GM19455 (cell line): ENCODE measurements around the gene TP53BP2.
"Not testable (repeated sequence)": the region's sequence is repeated elsewhere in the genome, so short reads cannot be mapped to it uniquely, and the experiment has no call there.

Experiments
- ATAC-seq: cut with Tn5 transposase; IDR thresholded peaks from one replicate; pipeline ENCODE4 v1.9.1; 2021; ENCODE audit not compliant: unreplicated experiment

Gene TP53BP2

DNA sequence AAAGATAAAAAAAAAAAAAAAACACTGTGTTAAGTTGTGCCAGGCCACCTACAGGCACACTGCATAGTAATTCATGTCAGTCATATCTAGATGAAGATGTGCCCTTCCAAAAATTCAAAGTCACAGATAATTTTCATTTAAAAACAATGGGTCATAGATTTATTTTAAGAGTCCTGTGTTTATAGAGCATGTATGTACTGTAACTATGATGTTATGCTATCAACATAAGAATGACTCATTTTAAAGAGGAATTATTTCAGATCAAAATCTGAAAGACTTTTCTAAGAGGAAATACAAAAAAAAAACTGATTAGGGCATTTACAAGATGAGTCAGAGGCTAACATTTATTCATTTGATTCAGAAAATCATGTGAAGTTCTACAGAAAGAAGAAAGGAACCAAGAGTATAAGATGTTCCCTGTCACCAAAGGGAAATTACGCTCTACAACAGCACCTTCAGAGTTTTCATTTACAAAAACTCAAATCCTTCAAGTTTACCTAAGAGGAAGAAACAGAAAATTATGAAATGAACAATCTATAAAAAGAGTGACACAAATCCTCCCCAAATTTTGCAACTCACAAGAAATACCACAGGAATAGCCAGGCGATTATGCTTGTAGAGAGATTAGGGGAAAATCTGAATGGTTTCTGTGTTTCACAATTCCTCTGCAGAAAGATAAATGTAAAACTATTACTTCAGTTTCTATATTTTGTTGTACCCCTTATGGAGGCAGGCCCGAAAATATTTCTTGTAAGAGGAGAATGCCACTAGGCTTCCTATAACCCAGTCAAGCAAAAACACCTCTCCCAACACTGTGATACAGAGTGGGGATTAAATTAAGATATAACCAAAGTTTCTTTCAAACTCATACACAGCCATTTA, 13.8 kb downstream of the TP53BP2 start:
- ATAC-seq, result no peak

DNA sequence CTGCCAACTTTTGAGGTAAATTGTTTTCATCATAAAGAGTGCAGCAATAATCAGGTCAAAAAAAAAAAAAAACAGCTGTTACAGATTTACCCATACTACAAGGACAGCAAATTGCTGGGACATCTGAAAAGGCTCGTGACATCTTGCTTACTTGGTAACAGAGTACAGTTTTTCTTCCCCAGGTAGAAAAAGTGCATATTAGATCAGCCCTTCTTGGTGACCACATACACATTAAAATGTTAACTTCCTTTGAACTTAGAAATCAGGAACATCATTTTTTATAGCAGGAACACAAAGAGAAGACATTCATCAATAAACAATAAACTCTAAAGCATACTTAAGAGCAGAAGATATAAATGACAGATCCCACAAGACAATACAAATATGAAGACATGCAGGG, 16.1 kb downstream of the TP53BP2 start:
- ATAC-seq, result no peak

DNA sequence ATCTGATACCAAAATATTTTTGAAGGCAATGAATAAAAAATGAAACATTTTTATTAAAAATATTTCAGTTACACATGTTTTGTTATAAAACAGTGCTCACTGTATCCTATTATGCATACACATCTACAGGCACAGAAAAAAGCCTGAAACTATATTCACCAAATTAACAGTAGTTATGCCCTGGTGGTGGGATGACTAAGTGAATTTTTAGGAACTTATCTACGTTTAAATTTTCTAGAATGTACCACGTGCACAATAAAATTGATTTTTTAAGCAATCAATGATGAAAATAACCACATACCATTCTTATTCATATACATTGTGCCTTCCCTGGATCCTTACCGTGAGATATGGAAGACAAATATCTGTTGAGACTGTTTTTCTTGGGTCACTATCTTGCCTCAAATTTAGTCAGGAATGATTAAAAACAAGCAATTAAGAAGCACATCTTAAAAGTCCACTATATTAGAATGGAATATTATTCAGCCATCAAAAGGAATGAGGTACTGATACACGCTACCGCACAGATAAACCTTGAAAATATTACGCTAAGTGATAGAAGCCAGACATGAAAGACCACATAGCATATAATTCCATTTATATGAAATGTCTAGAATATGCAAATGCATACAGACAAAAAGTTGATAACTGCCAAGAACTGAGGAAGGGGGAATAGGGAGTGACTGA, 17.4 kb downstream of the TP53BP2 start:
- no peak for ATAC-seq

DNA sequence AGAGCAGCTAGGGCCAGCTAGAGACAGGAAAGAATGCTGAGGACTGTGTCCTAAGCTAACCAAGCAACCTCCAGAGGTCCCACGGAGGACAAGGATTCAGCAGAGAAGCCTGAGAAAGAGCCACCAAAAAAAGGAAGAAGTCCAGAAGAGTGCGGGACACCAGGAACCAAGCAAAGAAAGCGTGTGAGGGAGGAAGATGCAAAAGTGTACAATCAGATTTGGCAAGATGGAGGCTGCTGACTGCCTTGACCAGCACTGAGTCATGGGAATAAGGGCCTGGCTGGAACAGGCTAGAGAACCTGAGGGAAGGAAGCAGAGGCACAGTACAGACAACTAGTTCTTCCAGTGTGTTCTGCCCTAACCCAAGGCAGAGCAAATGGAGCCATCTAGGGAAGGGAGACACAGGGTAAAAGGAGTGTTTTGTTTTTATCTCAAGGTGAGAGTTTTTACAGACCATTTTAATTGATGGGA, 18.5 kb downstream of the TP53BP2 start:
- no peak for ATAC-seq

DNA sequence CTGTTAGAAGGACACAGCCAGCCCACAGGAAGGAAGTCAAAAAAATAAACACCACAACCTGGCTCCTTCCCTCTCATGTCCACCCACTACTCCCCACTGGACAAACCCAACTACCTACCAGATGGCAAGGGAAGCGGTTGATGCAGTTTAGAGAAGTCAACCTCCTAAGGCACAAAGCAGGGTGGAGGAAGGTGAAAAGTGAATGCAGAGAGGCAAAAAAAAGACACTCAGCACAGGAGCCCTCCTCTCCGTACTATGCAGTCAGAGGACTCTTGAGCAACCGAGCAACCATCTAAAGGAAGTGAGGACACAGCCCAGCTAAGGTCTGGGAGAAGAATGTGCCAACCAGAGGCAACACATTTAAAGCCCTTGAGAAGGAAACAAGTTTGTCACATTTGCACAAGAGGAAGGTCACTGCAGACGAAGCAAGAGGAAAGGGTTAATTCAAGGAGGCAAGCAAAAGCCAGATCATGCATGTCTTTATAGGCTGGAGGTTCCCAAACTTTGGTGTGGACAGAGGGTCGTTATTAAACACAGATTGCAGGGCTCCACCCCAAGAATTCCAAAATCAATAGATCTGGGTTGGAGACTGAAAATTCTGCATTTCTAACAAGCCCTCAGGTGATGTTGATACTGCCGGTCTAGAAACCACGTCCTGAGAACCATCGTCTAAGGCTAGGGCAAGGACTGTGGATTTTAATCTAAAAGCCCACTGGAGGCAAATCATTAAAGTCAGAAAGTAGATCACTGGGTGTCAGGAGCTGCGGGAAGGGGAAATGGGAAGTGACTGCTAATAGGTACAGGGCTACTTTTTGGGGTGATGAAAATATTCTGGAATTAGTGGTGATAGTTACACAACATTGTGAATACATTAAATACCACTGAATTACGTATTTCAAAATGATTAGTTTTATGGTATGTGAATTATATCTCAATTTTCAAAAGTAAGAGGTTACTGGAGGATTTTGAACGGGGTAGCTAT, 19.7 kb downstream of the TP53BP2 start:
- ATAC-seq, result no peak

DNA sequence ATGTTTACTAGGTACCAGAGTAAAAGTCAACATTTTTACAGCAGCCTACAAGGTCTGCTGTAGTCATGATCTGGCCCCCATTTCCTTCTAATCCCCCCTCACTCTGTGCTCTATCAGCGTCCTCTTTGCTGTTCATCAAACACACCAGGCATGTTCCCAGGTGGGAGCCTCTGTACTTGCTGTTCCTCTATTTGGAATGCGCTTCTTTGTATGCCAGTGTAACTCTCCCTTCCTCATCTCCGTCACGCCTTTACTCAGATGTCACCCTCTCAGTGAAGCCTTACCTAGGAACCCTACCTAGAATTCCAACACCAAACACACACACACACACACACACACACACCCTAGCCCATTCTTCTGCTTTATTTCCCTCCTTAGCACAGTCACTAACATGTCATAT, 21.0 kb downstream of the TP53BP2 start:
- ATAC-seq, result no peak

DNA sequence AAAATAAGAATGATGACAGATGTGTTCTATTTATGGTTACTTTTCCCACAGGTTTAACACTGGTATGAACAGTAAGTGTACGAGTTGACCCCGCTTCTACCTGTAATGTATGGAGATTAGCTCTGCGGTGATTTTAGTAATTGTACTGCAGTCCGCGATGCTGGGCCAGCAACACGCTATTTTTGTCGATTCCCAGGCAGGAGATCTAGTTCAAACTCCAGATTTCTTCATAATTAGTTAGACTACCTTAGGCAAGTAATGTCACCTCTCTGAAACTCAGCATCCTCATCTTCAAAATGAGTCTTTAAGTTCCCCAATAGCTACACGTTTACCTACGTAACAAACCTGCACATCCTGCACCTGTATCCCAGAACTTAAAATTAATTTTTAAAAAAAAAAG, 21.5 kb downstream of the TP53BP2 start:
- no peak for ATAC-seq

DNA sequence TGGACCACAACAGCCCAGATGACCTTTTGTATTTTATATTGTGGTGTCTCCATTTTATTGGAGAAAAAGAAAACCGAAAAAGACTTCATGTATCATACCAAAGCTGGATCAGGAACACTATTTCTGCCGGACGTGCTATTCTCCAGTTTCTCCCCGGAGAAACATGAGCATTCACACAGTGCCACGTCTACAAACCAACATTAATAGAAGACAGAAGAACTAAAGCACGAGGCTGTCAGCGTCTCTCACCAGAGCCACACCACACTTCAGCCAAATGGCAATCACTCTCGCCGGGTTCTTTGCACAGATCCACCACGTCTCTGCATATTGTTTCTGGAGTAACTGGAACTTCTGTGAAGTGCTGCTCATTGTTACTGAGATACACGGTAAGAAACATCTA, 24.8 kb downstream of the TP53BP2 start:
- no peak for ATAC-seq

DNA sequence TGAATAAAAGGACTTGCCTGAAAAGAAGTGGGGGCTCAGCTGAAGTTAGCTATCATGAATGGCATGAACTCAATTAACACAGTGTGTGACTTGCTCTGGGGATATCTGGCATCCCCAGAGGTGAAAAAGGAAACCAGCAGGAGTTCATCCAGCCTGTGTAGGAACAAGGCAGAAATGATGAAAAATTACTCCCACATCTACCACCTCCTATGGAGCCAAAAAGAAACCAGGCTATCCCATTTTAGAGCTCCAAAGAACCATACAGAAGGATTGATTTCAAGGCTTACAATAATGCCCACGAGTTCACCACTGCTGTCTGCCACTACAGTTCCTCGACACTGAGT, 25.3 kb downstream of the TP53BP2 start:
- no peak for ATAC-seq

DNA sequence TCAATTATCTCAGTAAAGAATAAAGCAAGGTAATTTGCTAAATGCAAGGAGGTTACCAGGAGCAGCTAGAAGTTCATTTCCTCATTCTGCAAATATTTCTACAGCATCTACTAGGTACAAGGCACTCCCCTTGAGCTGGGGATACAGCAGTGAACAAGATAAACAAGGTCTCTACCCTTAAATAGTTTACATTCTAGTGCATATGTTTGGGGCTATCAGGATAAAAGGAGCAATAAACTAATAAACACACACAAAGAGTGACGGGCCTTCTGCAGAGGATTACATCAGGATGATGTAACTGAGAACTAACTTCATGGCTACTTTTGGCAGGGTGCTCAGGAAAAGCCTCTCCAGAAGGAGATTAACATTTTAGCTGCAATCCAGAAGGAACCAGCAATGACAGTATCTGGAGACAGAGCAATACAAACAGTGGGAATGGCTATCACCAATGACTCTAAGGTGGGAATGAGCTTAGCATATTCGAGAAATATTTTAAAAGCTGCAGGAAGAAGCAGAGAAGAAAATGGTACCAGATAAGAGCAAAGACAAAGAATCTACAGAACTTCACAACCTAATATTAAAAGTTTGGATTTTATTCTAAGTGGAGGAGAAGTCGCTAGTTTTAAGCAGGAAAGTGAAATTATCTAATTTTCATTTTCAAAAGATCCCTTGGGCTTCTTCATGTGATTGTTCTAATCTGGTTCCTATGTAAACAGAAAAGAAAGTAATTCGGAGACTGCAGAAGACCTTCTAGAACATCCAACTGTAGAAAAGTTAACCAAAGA, 25.8 kb downstream of the TP53BP2 start:
- ATAC-seq, result no peak

DNA sequence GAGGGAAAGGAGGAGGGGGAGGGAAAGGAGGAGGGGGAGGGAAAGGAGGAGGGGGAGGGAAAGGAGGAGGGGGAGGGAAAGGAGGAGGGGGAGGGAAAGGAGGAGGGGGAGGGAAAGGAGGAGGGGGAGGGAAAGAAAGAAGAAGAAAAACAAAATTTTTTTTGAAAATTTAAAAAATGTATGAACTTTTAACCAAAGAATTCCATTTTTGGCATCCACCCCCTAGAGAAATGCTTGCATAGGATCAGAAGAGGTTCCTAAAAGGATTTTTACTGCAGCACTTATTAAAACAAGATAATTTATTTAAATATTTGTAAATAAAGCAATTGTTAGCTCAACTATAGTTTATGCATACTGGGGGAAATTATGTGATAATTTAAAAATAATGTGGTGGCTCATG, 28.5 kb downstream of the TP53BP2 start:
- not testable (repeated sequence) for ATAC-seq

DNA sequence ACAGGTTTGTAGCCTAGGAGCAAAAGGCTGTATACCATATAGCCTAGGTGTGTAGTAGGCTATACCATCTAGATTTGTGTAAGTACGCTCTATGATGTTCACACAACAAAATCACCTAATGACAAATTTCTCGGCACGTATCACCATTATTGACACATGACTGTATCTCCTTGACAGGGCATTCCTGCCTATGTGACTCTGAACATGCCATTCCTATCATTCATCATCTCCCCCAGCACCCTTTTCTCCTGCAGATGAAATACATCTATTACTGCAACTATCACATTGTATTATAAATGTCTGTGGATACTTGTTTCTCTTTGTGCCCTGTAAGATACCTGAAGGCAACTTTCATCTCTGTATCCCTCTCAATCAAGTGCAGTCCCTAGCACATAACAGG, 29.9 kb downstream of the TP53BP2 start:
- ATAC-seq, result no peak

DNA sequence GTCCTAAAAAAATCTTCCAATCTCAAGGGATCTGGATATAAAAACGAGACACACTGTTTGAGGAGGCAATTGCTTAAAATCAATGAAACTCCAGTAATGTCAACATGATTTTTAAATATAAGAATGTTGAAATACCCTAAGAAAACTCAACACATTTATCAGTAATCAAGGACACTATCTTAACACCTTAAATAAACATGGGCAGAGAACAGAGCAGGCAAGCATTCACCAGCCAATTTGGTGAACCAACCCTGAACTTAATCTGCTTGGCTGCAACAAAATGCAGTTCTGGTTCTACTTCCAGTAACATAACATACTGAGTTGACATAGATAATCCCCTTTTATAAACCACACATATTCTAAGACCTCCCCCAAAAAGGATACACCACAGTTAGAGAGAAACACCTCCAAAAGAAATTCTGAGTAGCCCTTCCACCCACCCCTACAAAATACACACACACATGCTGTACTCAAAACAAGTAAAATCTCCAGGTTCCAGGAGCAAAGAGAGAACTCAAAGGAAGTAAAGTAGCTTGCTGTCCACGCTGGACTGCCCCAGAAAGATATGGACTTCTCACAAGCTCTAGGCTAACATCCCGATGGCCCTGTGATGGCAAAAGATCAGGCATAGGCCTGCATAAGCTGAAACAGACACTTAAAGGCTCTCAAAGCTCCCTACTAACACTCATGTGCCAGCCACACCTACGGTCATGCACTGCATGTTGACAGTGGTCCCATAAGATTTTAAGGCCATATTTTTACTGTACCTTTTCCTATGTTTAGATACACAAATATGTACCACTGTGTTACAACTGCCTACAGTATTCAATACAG, 30.5 kb downstream of the TP53BP2 start:
- no peak for ATAC-seq

DNA sequence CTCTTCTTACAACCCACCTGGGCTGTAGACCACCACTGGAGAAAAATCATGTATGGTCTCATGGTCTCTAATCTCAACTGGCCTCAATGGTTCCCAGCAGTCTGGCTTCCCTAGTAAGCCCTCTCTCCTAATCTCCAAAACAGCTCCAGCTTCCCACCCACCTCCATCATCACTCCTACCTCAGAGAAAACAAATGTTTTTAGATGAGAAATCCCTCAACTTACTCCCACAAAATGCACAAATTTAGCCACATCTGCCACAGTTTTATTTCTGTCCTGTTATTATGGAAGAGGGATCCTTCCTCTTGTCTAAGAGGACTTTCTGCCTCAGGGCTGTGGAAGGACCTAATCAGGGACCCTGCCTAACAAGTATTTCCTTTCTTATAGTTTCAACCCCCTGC, 32.1 kb downstream of the TP53BP2 start:
- no peak for ATAC-seq

DNA sequence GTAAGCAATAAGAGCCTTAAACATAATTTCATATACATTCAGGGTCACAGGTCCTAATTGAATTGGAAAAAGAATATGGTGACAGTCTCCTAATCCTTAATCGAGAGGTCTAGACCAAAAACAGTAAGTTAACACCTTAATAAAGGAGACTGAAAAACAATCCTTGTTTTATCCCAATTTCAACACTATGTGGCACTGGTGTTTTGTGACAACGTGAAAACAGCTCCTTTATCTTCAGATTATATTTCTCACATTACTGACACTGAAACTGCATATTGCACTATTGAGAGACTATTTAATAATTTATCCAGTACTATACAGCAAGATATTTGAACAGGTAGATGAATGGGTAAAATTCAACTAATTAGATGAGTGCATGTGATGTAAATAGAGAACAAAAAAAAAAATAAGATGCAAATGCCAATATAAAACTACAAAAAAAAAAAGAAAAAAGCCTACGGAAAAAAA, 34.1 kb downstream of the TP53BP2 start:
- no peak for ATAC-seq

DNA sequence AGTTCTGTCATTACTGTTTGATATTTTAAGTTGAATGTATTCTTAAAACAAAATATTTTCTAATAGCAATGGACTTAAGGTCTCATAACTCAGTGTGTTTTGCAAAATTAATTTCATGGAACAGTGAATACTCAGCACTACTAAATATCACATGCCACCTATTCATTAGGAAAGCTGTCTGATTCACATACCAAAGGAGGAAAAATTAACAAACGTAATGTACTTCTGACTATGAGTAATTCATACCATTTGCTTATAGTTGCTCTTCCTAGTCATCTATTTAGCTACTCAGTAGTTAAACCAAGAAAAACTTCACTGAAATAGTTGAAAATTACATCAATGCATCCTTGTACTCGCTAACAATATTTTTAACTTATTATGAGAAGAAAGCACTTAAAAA, 35.2 kb downstream of the TP53BP2 start:
- no peak for ATAC-seq

DNA sequence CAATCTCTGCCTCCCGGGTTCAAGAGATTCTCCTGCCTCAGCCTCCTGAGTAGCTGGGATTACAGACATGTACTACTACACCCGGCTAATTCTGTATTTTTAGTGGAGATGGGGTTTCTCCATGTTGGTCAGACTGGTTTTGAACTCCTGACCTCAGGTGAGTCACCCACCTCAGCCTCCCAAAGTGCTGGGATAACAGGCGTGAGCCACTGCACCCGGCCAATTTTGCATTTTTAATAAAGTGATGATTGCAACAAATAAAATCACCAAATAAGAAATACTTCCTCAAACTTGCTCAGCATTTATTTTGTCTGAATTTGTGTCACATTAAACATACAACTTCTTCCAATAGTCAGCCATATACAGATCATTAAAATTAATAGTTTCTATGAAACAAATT, 35.8 kb downstream of the TP53BP2 start:
- not testable (repeated sequence) for ATAC-seq

DNA sequence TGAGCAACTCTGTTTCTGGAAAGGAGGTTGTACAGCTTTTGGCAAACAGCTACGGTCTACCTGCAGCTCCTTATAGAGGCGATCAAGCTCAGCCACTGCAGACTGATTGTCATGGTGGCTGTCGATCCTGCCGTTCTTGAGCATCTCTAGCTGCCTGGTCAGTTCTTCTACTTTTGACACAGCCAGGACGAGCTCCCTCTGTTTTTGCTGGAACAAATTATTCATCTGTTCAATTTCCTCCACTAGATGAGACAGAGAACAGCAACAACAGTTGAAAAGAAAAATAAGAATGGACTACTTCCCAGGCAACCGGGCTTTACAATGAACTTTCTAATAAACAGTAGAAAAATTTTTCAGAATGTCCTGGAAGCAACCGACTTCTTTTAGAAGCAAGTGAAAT, 42.5 kb downstream of the TP53BP2 start:
- ATAC-seq, result no peak

DNA sequence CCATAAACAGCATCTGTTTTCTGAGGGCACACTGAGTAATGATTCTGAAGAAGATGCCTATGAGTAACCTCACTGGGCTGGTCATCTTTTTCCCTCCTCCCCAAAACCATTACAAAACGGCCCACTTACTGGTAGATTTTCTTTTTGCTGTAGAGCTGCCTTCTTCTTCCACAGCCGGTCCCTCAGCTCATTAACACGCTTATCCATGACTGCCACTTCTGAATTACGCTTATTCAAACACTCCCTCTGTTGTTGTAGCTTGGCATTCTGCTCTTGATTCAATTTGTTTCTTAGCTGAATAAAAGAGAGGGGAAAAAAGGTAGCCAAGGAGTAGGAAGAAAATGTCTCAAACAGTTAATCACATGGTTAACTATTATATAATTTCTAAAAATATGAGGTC, 43.1 kb downstream of the TP53BP2 start:
- no peak for ATAC-seq

DNA sequence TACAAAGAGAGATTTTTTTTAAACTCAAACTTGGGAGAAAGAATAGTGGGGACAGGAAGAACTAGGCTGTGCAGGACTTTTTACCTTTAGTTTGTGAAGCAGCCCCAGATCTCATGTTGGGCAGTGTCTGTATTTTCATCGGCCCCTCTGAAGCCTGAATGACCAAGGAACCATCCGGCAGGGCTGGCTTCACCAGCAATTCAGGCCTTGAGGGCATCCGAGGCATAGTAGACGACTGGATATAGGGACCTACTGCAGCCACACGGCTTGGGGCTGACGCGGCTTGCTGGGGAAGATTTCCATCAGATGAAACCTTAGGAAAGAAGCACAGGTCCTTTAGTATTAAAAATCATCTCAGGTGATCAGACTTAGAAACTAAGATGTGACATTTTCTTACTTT, 43.7 kb downstream of the TP53BP2 start:
- no peak for ATAC-seq
